ENCODE results near the gene FBN2.

DNA sequence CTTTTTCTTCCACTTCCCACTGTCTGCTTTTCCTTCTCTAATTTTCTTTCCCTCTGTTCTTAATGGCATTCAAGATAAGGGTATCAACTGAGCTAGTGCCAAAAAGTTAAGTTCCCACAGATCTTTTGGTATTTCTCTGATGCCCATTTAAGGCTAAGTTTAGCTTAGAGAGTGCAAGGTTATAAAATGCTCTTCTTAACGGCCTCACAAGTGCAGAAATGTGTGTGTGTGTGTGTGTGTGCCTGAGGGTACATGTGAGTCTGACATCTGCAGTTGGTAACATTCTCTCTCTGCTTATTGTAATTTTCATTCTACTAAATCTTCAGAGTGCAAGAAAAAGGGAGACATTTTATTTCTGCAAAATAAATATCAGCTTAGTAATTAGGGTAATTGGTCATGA is 24.2 kb downstream of the FBN2 start:
- TF ChIP-seq CTCF (conservative IDR thresholded peaks at IDR 0.05) (no peak), ZFX (IDR thresholded peaks at IDR 0.05) (no peak)

Measured in C4-2B (cell line).